Inflammatory macrophage treated with lipopolysaccharide for 4 hours (primary cell): ENCODE measurements around the gene NRXN3.

Experiments used
- DNase-seq: peaks from one replicate; pipeline ENCODE4 v3.0.0-alpha.2; 2020

The NRXN3 gene

DNA sequence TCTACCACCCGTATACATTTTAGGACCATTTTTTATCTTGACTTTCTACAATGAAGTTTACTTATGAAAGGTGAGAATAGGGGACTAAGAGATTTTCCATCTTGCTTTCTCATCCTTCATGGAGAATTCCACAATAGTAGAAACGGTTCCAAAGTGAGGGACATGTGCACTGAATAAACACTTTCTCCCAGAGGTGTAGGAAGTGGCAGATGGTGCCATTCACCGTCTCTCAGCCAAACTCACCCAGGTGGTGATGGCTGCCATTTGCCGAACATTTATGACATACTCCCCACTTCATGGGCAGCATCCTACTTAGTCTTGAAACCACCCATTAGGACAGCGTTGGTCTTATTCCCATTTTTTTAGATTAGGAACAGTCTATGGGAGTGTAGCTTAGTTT, 1500.6 kb downstream of the NRXN3 start:
- DNase-seq, result no peak

GRCh38 chr14:79680087-79680486, 1509.9 kb downstream of the NRXN3 start:
- DNase-seq, result no peak

- DNase-seq, result no peak
Measured at GRCh38 chr14:79686196-79686595, 1516.0 kb downstream of the NRXN3 start.

DNA sequence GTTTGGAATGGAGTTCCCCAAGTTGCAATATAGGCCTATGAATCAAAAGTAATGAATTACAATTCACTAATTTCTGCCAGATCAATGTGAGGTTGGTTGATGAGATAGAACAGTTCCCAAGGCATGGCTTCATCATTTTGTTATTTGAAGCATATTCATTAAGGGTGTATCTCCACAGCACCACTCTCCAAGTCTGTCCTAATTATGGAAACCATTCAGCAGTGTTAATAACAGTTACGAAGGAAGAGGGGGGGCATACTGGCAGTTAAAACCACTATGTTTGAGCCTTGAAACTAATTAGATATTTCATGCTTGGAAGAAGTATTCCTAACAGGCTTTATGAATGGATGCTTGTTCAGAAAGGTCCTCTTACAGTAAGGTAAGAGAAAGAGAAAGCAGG, 1520.8 kb downstream of the NRXN3 start:
- no peak for DNase-seq

GRCh38 chr14:79693935-79694334, 1523.8 kb downstream of the NRXN3 start:
- DNase-seq, result no peak

- no peak for DNase-seq
Measured at GRCh38 chr14:79695307-79695706, 1525.1 kb downstream of the NRXN3 start.

- no peak for DNase-seq
Measured at GRCh38 chr14:79698298-79698711, 1528.1 kb downstream of the NRXN3 start.

DNA sequence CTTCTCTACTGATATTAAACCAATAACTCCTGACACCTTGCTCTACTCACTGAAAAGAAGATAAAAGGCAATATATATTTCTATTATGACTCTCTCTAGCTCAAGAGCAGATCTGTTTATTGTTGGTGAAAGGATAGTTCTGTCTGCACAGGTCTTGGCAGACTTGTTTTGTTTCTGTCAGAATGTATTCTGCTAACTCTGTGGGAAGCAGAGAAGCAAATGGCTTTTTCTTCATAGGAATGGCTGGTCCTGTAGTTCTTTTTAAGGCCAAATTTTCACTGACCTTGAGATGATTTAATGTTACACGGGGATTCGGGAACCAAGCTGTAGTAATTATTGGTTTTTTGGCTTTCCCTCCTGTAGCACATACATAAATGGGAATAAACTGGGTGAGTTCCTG, 1529.0 kb downstream of the NRXN3 start:
- no peak for DNase-seq

DNA sequence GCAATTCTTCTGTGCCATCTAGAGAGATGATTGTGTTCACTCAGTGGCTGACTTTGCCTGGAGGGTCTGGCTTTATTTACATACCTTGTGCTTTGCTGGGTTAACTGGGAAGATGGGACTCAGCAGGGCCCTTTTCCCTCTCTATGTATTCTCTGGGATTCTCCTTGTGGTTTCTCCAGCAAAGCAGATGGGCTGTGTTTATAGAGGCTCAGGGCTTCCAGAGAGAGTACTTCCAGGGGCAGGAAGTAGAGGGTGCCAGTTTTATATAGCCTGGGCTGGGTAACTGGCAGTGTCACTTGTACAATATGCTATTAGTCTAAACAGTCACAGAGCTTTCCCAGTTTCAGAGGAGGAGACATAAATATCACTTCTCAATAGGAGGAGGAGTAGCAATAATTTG, 1531.2 kb downstream of the NRXN3 start:
- no peak for DNase-seq

DNA sequence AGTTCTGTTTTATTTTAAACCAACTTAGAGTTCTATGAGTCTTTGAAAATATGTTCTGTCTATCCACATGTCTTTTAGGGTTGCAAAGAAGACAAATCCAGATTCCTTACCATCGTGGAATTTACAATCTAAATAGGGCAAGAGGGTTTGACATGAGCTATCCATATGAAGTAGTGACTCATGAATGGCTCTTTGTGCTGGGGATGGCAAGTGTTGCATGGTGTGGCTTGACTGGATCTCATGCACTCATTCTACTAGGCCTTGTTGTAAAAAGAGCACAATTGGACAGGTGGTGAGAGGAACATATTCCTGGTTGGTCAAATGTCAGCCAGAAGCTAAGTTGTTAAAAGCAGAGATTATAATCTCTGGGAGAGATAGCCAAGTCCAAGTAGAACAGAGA, 1532.0 kb downstream of the NRXN3 start:
- no peak for DNase-seq

- no peak for DNase-seq
Measured at GRCh38 chr14:79703209-79703608, 1533.0 kb downstream of the NRXN3 start.

DNA sequence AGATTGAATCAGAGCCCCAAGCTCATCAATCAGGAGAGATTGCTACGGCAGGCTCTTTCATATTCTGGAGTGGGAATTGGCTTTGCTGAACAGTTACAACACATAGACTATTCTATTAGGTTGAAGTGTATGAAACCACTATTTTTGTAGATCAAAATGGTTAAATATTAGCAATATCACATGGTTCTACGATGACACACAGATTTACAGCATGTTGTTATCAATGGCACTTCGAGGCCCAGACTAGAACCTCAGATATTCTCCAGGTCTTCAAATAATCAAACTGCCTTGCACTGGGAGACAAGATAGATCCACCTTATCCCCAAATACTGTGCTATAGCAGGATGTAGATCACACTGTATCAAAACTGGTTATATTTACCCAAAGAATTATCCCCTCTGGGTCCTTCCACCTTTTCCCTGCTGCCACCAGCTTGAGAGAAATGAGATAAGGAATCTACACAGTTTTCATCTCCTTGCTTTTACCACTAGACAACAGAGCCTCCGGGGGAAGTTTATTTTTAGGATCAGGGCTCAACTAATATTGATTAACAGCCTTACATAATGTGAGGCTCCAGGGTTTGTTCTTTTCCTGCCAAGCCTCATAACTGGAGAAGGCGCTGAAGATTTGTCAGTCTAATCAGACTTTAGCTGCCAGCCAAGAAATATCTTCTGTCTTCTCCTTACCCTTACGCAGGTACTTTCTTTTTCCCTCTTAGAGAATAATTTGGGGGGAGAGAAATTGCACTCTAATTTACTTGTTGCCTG, 1534.1 kb downstream of the NRXN3 start:
- no peak for DNase-seq

DNA sequence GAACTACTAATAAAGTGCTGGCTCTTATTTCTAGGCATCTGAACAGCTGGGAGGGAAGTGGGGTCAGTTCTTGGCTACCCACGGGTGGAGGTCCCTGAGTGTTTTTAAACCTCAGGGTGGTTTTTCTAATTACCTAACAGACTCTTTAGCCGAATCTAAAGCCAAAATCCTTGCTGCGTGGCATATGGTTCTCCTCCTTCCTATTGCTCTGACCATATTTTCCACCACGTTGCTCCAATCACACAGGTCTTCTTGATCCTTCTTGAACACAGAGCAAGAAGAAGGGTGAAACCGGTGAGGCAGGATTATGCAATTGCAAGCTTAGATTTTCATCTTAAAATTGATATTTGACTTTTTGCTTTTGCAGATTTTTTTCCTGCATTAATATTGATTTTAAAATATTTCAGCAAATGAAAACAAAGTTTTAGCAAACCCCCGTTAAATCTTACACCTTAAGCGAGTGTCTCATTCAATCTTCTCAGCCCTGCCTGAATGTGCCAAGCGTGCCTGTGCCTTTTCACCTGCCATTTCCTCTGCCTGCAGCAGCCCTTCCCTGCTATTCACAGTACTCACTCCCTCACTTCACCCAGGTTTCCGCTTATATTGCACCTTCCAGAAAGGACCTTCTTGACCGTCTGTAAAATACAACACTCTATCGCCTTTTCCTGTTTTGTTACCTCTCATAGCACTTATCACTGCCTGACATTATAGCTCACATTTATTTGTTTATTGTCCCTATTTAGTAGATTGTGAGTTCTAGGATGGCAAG, 1535.1 kb downstream of the NRXN3 start:
- DNase-seq, result no peak

GRCh38 chr14:79706382-79706781, 1536.2 kb downstream of the NRXN3 start:
- no peak for DNase-seq

GRCh38 chr14:79708426-79709388, 1538.5 kb downstream of the NRXN3 start:
- DNase-seq, result no peak

DNA sequence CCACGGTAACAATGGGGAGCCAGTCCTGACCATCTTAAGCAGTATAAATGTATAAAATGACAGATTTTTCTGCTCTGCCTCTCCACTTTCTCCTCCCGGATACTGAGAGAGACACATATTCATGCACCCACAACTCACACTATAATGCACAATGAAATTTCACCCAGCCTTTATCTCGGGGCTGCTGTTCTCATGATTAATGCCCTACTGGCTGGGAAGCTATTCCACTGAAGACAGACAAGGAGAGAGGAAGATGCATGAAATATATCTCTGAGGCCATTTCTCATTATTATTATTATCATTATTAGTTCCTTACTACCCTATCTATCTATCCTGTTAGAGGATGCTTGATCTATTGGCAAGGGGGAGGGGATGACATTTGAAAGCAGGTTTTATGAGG, 1539.4 kb downstream of the NRXN3 start:
- no peak for DNase-seq

- no peak for DNase-seq
Measured at GRCh38 chr14:79712302-79712950, 1542.3 kb downstream of the NRXN3 start.

DNA sequence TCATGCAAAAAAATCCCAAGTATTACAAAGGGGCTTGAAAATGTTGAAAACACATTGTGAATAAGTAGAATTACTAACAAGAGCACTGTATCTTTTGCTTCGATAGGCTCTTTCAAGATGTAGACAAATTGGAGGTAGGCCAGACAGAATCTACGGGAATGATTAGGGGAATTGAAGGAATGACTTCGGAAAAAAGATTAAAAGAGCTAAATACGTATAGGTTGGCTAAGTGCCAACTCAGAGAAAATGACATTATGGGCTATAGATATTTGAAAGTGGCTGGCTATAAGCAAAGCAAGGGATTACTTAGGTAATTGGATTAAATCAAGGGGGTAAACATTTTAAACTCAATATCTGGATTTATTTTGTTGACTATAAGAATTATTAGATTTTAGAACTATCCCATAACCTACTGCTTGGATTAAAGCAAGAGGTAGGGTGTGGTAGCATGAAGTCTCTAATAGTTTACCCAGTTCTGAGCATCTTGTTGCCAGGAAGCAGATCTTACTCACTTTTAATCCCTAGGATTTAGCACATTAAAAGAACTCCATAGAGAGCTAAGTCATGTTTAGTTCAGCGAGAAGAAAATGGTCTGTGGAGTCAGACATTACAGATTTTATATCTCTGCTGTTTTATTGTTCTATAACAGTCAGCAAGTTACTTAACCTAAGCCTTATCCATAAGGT, 1551.4 kb downstream of the NRXN3 start:
- DNase-seq, result no peak

DNA sequence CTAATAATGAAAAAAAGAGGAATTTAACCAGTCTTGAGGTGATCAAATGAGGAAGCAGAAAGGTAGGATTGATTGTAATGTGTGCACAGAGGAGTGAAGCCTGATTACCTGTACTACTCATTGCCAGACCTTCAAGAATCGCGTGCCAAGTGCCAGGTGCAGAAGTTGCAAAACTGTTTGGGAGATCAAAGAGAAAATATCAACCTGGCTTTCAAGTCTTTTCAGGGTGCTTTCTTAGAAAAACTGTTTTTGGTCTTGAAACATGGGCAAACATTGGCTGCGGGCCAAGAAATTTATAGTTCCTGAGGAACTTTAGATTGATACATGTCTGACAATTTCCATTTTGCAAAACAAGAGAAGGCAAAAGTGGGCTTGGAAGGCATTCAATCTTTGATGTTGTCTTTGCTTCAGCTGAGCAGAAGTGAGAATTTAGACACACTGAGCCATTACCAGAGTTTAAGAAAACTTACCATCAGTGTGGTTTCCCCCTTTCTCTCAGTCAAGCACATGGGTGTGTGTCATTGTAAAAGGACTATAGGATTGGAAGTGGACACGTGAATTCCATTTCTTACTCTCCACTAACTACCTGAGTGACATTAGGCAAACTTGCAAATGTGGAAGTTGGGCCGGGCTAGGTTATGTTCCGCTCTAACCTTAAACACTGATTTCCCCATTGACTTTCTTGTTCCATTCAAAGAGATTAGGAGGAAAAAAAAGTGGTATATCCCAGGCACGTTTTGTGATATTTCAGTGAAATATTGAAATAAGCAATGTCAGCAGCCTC, 1555.0 kb downstream of the NRXN3 start:
- no peak for DNase-seq

DNA sequence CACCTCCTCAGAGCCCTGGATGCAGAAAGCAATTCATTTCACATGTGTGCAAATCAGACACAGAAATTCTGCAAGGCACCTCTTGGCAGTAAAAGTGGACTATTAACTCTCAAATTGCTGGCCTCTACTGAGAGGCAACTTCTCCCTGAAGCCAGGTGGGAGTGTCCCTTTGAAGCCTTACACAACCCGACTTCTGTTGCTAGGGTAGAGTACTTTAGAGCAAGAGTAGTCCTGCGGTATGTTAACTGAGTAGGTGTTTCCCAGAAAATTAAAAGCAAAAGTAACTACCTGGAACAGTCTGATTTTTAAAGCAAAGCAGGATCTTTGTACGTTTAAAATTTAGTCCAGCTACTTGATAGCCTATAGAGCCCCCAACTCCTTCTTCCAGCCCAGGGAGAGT, 1557.7 kb downstream of the NRXN3 start:
- no peak for DNase-seq

DNA sequence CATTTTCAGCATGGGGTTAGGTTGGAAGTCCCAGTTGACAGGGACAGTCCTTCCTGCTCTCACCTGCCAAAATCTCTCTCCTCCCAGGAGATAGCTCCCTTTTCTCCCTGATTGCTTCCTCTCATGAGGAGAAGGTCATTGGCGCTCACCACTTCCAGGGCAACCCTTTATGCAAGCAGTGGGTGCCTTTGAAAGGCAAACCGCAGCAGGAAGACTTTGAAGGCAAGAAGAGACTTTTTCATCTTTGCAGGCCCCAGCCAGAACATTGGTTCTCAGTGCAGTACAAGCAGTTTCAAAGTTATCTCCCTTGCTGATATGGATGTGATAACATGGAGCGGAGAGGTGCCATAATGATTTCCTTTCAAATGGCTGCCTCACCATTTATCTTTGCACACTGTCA, 1558.2 kb downstream of the NRXN3 start:
- DNase-seq, result no peak
